MM.1S (cell line): ENCODE data around the gene MAFB.

ENCODE experiments used
- DNase-seq: peaks from one replicate; pipeline ENCODE4 v3.0.0-alpha.2; 2015
- H2AFZ ChIP-seq: fragments of 300-600 bp; sonication (generic); 2 replicates; pipeline ENCODE4 v1.6.0; 2016; ENCODE audit warnings: antibody characterized with exemption, low read length
- H3F3A ChIP-seq: fragments of 300-600 bp; sonication (generic); 2 replicates; pipeline ENCODE4 v1.6.1; 2016; ENCODE audit warnings: mild to moderate bottlenecking, antibody characterized with exemption, low read length, moderate library complexity, mixed read lengths; ENCODE audit not compliant: insufficient read depth
- H3K27ac ChIP-seq: fragments of 300-600 bp; sonication (generic); 2 replicates; pipeline ENCODE4 v1.5.1; 2016; ENCODE audit warnings: mild to moderate bottlenecking, low read length
- H3K27me3 ChIP-seq: fragments of 300-600 bp; sonication (generic); replicated peaks from 2 replicates; pipeline ENCODE4 v1.6.0; 2016; ENCODE audit warnings: low read length; ENCODE audit not compliant: insufficient read depth
- H3K36me3 ChIP-seq: fragments of 300-600 bp; sonication (generic); replicated peaks from 2 replicates; pipeline ENCODE4 v1.6.1; 2016; ENCODE audit warnings: mild to moderate bottlenecking, low read length, mixed read lengths; ENCODE audit not compliant: insufficient read depth
- H3K4me1 ChIP-seq: fragments of 300-600 bp; sonication (generic); 2 replicates; pipeline ENCODE4 v1.6.1; 2016; ENCODE audit warnings: low read length, mixed read lengths
- H3K4me2 ChIP-seq: fragments of 300-600 bp; sonication (generic); 2 replicates; pipeline ENCODE4 v1.6.0; 2016; ENCODE audit warnings: low read depth, low read length
- H3K4me3 ChIP-seq: fragments of 300-600 bp; sonication (generic); 2 replicates; pipeline ENCODE4 v1.5.1; 2016; ENCODE audit warnings: low read length, mixed read lengths
- H3K79me2 ChIP-seq: fragments of 300-600 bp; sonication (generic); 2 replicates; pipeline ENCODE4 v1.6.1; 2016; ENCODE audit warnings: mixed run types, low read length, mixed read lengths
- H3K9ac ChIP-seq: fragments of 300-600 bp; sonication (generic); 2 replicates; pipeline ENCODE4 v1.6.1; 2016; ENCODE audit warnings: low read length, mixed read lengths
- H3K9me2 ChIP-seq: fragments of 300-600 bp; sonication (generic); replicated peaks from 2 replicates; pipeline ENCODE4 v1.6.1; 2016; ENCODE audit warnings: mild to moderate bottlenecking, low read length, mixed read lengths; ENCODE audit not compliant: insufficient read depth
- H3K9me3 ChIP-seq: fragments of 300-600 bp; sonication (generic); replicated peaks from 2 replicates; pipeline ENCODE4 v1.6.1; 2016; ENCODE audit warnings: mild to moderate bottlenecking, low read length, mixed read lengths; ENCODE audit not compliant: insufficient read depth
- H4K20me1 ChIP-seq: fragments of 300-600 bp; sonication (generic); 2 replicates; pipeline ENCODE4 v1.6.1; 2016; ENCODE audit warnings: mild to moderate bottlenecking, low read length, moderate library complexity, mixed read lengths; ENCODE audit not compliant: insufficient read depth
- CTCF ChIP-seq: fragments of 300-600 bp; sonication (generic); IDR thresholded peaks from 2 replicates; pipeline ENCODE4 v1.5.1; 2016; ENCODE audit warnings: antibody characterized with exemption, low read length, mixed read lengths
- EZH2 ChIP-seq: fragments of 300-600 bp; sonication (generic); optimal IDR thresholded peaks from 2 replicates; pipeline ENCODE3; 2017; ENCODE audit warnings: low read depth, mild to moderate bottlenecking, antibody characterized with exemption, low read length, mixed read lengths
- EZH2phosphoT487 ChIP-seq: fragments of 300-600 bp; sonication (generic); IDR thresholded peaks from 2 replicates; pipeline ENCODE4 v1.6.1; 2018; ENCODE audit warnings: antibody characterized with exemption, low read length

Gene MAFB

GRCh38 chr20:40711079-40711478 is 22.0 kb upstream of the MAFB start:
- no peaks in the 10 kb centered on the region for H3K4me1 ChIP-seq
- no peak for DNase-seq
- H2AFZ ChIP-seq: no peak overlapping the region
- no peaks in the 10 kb centered on the region for H3K27me3 ChIP-seq
- no peak overlapping the region for H3K9ac ChIP-seq
- no peaks in the 10 kb centered on the region for H4K20me1 ChIP-seq
- no peaks in the 10 kb centered on the region for H3K36me3 ChIP-seq
- TF ChIP-seq EZH2 (no peak), CTCF (no peak), EZH2phosphoT487 (no peak)
- H3K79me2 ChIP-seq: no peaks in the 10 kb centered on the region
- no peaks in the 10 kb centered on the region for H3F3A ChIP-seq
- H3K4me3 ChIP-seq: no peak overlapping the region
- no peak overlapping the region for H3K4me2 ChIP-seq
- H3K9me3 ChIP-seq: no peaks in the 10 kb centered on the region
- H3K27ac ChIP-seq: no peak overlapping the region
- no peaks in the 10 kb centered on the region for H3K9me2 ChIP-seq

GRCh38 chr20:40710603-40711002 is 21.6 kb upstream of the MAFB start:
- H3K4me2 ChIP-seq: no peak overlapping the region
- no peak overlapping the region for H3K4me3 ChIP-seq
- H2AFZ ChIP-seq: no peak overlapping the region
- no peaks in the 10 kb centered on the region for H3K79me2 ChIP-seq
- H3K36me3 ChIP-seq: no peaks in the 10 kb centered on the region
- no peaks in the 10 kb centered on the region for H3F3A ChIP-seq
- H3K27ac ChIP-seq: no peak overlapping the region
- no peaks in the 10 kb centered on the region for H3K9me3 ChIP-seq
- TF ChIP-seq EZH2phosphoT487 (no peak), CTCF (no peak), EZH2 (no peak)
- no peaks in the 10 kb centered on the region for H4K20me1 ChIP-seq
- DNase-seq: no peak
- no peak overlapping the region for H3K9ac ChIP-seq
- H3K4me1 ChIP-seq: no peaks in the 10 kb centered on the region
- H3K27me3 ChIP-seq: no peaks in the 10 kb centered on the region
- no peaks in the 10 kb centered on the region for H3K9me2 ChIP-seq

GRCh38 chr20:40706977-40707582 is 18.0 kb upstream of the MAFB start:
- TF ChIP-seq CTCF: peak; percentile 11; the same call in 1 of the 2 replicates
- no peak for TF ChIP-seq EZH2phosphoT487
- TF ChIP-seq EZH2: no peak
- H2AFZ ChIP-seq: no peak overlapping the region

More at GRCh38 chr20:40706977-40707582, 18.0 kb upstream of the MAFB start:
- no peaks in the 10 kb centered on the region for H3F3A ChIP-seq
- H3K27me3 ChIP-seq: no peaks in the 10 kb centered on the region
- no peaks in the 10 kb centered on the region for H3K79me2 ChIP-seq
- no peak overlapping the region for H3K27ac ChIP-seq
- H3K9me3 ChIP-seq: no peaks in the 10 kb centered on the region
- no peak overlapping the region for H3K9ac ChIP-seq
- H3K4me2 ChIP-seq: no peak overlapping the region
- DNase-seq: no peak
- H3K4me1 ChIP-seq: no peaks in the 10 kb centered on the region
- no peaks in the 10 kb centered on the region for H3K36me3 ChIP-seq
- no peaks in the 10 kb centered on the region for H4K20me1 ChIP-seq
- H3K9me2 ChIP-seq: no peaks in the 10 kb centered on the region
- no peak overlapping the region for H3K4me3 ChIP-seq
